GM21526 (cell line): Measurements from ENCODE around the gene CELA2A.
"Not testable (repeated sequence)": the region's sequence is repeated elsewhere in the genome, so short reads cannot be mapped to it uniquely, and the experiment has no call there.

ENCODE experiments used
- ATAC-seq: cut with Tn5 transposase; IDR thresholded peaks from one replicate; pipeline ENCODE4 v1.9.1; 2021; ENCODE audit warnings: moderate library complexity; ENCODE audit not compliant: unreplicated experiment, low FRiP score

CELA2A gene

DNA sequence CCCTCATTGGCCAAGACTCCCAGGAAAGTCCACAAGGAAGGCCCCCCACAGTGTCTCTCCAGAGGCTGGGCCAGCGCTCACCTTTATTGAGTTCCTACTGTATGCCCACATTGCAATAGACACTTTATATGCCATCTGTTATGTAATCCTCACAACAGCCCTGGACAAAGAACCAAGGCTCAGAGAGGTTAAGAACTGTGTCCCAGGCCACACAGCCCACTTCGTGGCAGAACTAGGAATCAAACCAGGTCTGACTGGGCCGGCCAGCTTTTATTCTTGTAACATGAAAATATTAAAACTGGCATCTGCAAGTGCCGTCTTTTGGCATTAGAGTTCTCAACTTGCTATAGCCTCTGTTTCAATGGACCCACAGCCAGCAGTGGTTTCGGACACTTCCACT is 13.8 kb upstream of the CELA2A start:
- no peak for ATAC-seq

GRCh38 chr1:15443281-15443680 is 13.3 kb upstream of the CELA2A start:
- no peak for ATAC-seq

DNA sequence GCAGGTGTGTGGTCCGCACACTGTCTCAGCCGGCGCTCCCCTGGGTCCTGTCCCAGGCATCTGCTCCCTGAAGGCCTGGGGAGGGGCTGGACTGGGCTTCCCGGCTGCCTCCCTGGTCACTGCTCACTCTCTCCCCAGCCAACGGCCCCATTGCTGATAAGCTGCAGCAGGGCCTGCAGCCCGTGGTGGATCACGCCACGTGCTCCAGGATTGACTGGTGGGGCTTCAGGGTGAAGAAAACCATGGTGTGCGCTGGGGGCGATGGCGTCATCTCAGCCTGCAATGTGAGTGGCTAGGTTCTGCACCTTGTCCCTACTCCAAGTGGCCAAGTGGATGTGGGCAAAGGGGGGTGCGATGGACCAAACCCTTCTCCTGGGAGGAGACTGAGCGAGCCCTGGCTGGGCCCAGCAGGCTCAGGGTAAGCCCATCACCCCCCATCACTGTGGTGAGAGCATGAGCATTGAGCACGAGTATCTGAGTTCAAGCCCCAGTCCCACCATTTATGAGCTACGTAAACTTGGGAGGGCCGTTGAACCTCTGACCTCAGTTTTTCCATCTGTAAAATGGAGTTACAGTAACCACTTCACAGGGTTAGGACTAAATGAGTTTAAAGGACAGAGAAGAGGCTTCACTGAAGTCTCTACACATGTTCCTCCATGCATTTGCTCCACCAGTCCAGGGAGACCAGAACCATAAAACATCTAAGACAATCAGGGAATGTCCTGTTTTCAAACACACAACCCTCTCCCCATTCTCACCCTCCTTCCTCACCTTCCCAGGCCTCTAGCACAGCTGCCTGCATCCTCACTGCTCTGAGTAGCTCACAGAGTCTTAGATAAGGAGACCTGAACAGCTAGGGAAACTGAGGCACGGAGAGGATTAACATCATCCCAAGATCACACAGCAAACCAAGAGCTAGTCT is 11.8 kb upstream of the CELA2A start:
- ATAC-seq, result no peak

GRCh38 chr1:15445390-15446122 is 11.0 kb upstream of the CELA2A start:
- no peak for ATAC-seq

DNA sequence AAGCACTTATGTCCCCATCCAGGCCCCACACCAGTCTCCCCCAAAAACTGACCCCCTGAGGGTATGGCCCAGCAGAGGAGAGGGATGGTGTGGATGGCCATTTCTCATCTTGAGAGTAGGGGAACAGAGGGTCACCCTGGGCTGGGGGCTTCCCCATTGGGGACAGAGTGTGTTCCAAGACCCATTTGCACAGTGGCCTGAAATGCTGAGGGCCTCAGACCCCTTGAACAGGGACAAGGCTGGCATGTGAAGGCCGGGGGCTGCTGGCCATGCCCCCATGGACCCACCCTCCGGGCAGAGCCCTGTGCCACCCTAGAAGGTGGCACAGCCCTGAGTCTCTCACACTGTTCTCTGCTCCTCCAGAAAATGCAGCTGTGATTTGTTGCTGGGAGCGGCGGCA is 10.3 kb upstream of the CELA2A start:
- ATAC-seq, result no peak

- no peak for ATAC-seq
Observed at GRCh38 chr1:15448877-15449462, 7.6 kb upstream of the CELA2A start.

DNA sequence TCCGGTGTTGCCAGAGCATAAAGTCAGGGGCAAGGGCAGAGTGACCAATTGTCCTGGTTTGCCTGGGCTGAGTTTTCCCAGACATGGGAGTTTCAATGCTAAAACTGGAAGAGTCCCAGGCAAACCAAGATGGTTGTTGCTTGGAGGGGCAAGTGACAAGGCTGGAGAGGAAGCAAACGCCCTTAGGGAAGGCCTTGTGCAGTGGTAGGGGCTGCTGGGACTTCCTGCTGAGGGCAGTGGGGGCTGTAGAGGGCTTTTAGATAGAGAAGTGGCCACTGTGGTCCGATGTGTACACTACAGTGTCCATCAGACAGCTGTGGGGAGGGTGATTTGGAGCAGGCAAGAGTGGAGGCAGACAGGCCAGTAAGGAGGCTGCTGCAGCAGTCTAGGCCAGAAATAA is 7.0 kb upstream of the CELA2A start:
- no peak for ATAC-seq

- ATAC-seq, result no peak
Observed at GRCh38 chr1:15451014-15451722, 5.4 kb upstream of the CELA2A start.

DNA sequence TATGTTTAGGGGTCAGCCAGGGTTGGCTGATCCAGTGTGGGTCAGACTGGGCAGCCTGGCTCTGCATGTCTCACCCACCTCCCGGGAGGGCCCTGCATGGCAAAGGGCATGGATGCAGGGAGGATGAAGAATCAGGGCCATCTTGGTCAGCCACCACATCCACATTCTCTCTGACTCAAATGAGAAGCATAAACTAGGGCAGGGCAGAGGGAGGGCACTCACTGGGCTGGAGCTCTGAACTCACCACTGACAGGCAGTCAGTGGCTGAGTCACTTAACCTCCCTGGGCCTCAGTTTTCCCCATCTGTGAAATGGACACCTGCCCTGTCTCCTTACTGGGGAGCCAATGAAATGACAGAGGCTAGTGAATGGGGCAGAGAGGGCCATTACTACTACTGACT is 4.3 kb upstream of the CELA2A start:
- no peak for ATAC-seq

DNA sequence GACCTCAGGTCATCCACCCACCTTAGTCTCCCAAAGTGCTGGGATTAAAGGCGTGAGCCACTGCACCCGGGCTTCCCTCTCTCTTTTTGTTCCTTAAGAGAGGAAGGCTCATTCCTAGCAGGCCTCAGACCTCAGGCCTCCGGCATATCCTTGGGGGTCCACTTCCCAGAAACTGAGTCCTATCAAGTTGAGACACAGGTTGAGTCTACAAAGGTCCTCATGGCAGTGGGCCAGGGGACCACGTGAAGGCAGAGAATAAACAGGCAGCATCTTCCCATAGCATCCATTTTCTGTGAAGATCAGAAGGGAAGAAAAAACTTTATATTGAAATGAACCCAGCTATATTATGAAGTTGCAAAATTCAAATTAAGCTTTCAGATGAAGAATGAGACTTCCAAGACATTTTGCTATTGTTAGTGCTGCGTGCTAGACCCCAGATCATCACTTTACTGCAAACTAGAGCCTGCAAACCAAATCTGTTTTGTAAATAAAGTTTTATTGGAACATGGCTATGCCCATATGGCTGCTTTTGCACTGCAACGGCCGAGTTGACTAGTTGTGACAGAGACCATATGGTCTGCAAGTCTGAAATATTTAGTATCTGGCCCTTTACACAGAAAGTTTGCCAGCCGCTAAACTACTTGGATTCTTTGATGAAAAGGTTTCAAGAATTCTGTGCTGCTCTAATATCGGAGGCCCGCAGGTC is 3.5 kb upstream of the CELA2A start:
- ATAC-seq, result no peak

GRCh38 chr1:15453734-15454133 is 2.8 kb upstream of the CELA2A start:
- no peak for ATAC-seq

- no peak for ATAC-seq
Observed at GRCh38 chr1:15454256-15454655, 2.3 kb upstream of the CELA2A start.

DNA sequence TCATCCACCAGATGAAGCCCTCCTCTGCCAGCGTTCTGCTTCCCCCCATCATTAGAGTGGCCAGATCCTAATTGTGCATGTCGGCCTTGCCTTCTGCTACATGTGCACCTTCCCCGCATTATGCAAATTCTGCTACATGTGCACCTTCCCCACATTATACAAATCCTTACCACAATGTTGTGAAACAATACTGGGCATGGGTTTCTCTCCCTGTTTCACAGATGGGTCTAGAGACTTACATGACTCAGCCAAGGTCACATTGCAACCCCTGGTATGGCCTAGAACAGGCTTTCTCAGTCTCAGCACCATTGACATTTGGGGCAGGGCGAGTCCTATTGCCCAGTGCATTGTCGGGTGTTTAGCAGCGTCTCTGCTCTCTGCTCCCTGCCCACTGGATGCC is 1.0 kb upstream of the CELA2A start:
- ATAC-seq, result no peak

- no peak for ATAC-seq
Observed at GRCh38 chr1:15457585-15457984, 1.1 kb downstream of the CELA2A start.

- ATAC-seq, result not testable (repeated sequence)
Observed at GRCh38 chr1:15458388-15458787, 1.9 kb downstream of the CELA2A start.

GRCh38 chr1:15459771-15460707 is 3.5 kb downstream of the CELA2A start:
- ATAC-seq, result no peak

DNA sequence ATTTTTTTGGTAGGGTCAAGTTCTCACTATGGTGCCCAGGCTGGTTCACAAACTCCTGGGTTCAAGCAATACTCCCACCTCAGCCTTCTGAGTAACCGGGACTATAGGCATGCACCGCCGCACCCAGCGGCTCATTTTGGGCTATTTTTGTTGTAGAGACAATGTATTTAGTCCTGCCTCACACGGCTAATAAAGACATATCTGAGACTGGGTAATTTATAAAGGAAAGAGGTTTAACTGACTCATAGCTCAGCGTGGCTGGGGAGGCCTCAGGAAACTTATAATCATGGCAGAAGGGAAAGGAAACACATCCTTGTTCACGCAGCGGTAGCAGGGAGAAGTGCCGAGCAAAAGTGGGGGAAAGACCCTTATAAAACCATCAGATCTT is 4.2 kb downstream of the CELA2A start:
- no peak for ATAC-seq

DNA sequence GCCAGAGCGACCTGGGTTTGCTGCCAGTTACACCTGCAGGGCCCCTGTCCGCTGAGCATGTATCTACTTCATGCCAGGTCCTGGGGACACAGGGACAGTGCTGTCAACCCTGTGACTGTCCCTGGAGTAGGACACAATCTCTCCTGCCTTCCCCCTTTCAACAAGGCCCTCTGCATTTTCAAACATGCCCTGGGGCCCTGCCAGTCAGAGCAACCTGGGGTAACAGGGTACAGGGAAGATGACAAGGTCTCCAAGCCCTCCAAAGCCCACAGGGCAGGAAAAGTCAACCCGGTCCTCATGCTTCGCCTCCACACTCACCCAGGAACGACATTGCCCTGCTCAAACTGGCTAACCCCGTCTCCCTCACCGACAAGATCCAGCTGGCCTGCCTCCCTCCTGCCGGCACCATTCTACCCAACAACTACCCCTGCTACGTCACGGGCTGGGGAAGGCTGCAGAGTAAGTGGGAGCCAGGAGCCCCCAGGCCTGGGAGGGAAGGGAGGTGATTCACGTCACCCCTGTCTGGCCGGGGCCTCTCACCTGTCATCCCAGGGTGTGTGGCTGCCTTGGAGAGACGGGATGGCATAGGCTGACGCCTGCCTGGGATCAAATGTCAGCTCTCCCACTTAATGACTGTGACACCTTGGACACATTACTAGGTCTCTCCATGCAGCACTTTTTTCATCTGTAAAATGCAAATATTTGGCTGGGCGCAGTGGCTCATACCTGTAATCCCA is 6.7 kb downstream of the CELA2A start:
- not testable (repeated sequence) for ATAC-seq
